IPS-11a (cell line): Measurements from ENCODE around the gene DNAJC2.
A peak's percentile ranks its signal among the peaks of the same experiment; 100 is the strongest.
"Not testable (repeated sequence)": the region's sequence is repeated elsewhere in the genome, so short reads cannot be mapped to it uniquely, and the experiment has no call there.

ENCODE experiments used
- H3K4me3 ChIP-seq: one replicate; pipeline ENCODE4 v1.5.1; 2013; ENCODE audit warnings: low read depth, low read length, control low read depth

DNAJC2 gene

GRCh38 chr7:103343758-103344452 lies 662 bp downstream of the DNAJC2 start:
- H3K4me3 ChIP-seq: peak overlapping the region; percentile 84

GRCh38 chr7:103343332-103343731 lies 1.2 kb downstream of the DNAJC2 start:
- H3K4me3 ChIP-seq: peak overlapping the region; percentile 84

GRCh38 chr7:103341466-103341865 lies 3.1 kb downstream of the DNAJC2 start:
- H3K4me3 ChIP-seq: no peak overlapping the region

- H3K4me3 ChIP-seq: no peak overlapping the region
Observed at GRCh38 chr7:103338864-103339263, 5.7 kb downstream of the DNAJC2 start.

- H3K4me3 ChIP-seq: no peak overlapping the region
Observed at GRCh38 chr7:103336761-103337160, 7.8 kb downstream of the DNAJC2 start.

- H3K4me3 ChIP-seq: no peak overlapping the region
Observed at GRCh38 chr7:103325744-103326143, 18.8 kb downstream of the DNAJC2 start.

- no peak overlapping the region for H3K4me3 ChIP-seq
Observed at GRCh38 chr7:103317009-103317408, 27.6 kb downstream of the DNAJC2 start.

GRCh38 chr7:103316380-103316941 lies 28.1 kb downstream of the DNAJC2 start:
- no peak overlapping the region for H3K4me3 ChIP-seq

- H3K4me3 ChIP-seq: no peak overlapping the region
Observed at GRCh38 chr7:103314852-103315251, 29.7 kb downstream of the DNAJC2 start.

- H3K4me3 ChIP-seq: no peak overlapping the region
Observed at GRCh38 chr7:103307503-103308231, 36.9 kb downstream of the DNAJC2 start.

GRCh38 chr7:103301441-103301840 lies 43.1 kb downstream of the DNAJC2 start:
- H3K4me3 ChIP-seq: no peak overlapping the region

GRCh38 chr7:103299660-103300059 lies 44.9 kb downstream of the DNAJC2 start:
- H3K4me3 ChIP-seq: no peak overlapping the region

GRCh38 chr7:103297837-103298179 lies 46.8 kb downstream of the DNAJC2 start:
- H3K4me3 ChIP-seq: peak overlapping the region; percentile 68

- H3K4me3 ChIP-seq: peak within 1 kb of the TSS; percentile 68
Observed at GRCh38 chr7:103296901-103297836, 47.4 kb downstream of the DNAJC2 start, which contains the start of gene PMPCB. PMPCB (plus strand) TSS chr7:103297435; CDS start chr7:103297460, 25 bp downstream.

- no peak overlapping the region for H3K4me3 ChIP-seq
Observed at GRCh38 chr7:103293526-103293925, 51.0 kb downstream of the DNAJC2 start.

- no peak overlapping the region for H3K4me3 ChIP-seq
Observed at GRCh38 chr7:103292122-103292521, 52.4 kb downstream of the DNAJC2 start.

GRCh38 chr7:103282802-103283427 lies 61.7 kb downstream of the DNAJC2 start:
- not testable (repeated sequence) for H3K4me3 ChIP-seq

GRCh38 chr7:103280803-103281155 lies 63.8 kb downstream of the DNAJC2 start:
- H3K4me3 ChIP-seq: peak overlapping the region; percentile 43

GRCh38 chr7:103279963-103280802 lies 64.4 kb downstream of the DNAJC2 start:
- H3K4me3 ChIP-seq: peak overlapping the region; percentile 43

GRCh38 chr7:103279636-103279962 lies 65.0 kb downstream of the DNAJC2 start:
- peak overlapping the region; percentile 43 for H3K4me3 ChIP-seq
